ENCODE measurements around the gene TMEM181.
A peak's percentile ranks its signal among the peaks of the same experiment; 100 is the strongest.
"Not testable (repeated sequence)": the region's sequence is repeated elsewhere in the genome, so short reads cannot be mapped to it uniquely, and the experiment has no call there.

Gene TMEM181

DNA sequence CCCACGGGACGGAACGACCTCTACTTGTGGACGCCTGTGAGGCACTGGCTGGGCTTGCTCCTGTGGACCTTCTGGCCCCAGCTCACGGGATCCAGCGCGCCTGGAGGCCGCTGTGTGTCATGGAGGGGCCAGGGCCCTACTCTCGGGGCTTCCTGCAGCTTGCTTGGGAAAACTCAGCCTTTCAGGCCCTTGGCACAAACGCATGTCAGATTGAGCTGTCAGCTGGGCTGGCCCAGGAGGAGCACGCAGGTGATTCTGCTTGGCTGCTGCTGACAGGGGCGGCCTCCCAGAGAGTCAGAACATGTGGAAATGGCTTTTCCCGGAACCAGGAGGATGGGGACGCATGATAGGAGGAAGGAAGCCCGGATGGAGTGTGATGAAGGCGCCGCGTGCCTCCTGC lies 39.7 kb downstream of the TMEM181 start:
- no peak for DNase-seq (ENCODE audit: low read depth)

DNA sequence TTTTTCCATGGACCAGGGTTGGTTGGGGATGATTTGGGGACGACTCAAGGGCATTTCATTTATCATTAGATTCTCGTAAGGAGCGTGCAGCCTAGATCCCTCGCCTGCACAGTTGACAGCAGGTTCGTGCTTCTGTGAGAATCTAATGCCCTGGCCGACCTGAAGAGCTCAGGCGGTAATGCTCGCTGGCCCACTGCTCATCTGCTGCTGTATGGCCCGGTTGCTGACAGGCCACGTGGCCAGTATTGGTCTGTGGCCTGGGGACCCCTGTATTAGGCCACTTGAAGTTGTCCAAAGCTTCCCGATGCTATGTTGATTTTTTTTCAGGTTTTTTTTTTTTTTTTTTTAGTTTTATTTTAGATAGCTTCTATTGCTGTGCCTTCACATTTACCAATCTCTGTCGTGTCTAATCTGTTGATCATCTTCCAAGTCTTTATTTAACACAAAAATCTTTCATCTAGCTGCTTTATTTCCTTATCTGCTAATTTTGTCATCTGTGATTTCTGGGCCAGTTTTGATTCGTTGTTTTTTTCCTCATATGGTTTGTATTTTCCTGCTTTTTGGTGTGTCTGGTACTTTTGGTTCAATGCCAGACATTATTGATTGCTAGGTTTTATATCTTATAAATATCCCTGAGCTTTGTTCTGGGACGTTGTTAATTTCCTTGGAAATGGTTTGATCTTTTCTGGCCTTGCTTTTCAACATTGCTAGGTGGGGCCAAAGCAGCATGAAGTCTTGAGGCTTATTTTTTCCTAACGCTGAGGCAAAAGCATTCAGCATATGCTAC lies 43.6 kb downstream of the TMEM181 start:
- no peak for DNase-seq (ENCODE audit: low read depth)

- DNase-seq (ENCODE audit: low read depth): no peak
These were observed 44.1 kb downstream of the TMEM181 start for GRCh38 chr6:158604048-158604406.

DNA sequence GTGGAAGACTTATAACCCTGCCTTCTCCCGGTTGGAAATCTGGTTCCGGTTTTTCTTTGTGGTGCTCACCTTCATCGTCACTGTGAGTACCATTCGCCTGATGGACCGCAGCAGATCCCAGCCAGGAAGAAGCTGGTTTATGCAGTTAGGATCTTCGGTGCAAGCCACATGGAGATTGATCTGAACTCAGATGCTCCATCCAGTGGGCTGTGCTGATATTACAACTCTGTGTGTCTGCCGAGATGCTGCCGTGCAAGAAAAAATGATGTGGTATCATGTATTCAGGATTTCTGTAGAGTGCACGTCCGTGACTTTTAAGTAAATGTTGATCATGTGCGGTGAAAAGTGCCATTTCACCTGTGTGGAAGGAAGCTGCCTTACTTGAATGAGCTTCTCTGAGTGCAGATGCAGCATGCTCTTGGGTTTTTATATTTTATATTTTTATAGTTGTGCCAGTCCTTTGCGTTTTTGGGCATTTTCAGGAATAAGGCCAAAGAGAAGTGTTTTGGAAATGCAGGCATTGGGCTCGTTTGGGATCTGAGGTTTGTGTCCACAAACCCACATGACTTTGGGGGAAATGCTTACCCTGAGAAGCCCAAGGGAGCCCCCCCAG lies 45.5 kb downstream of the TMEM181 start:
- DNase-seq (ENCODE audit: low read depth): peak; percentile 14

- DNase-seq (ENCODE audit: low read depth): not testable (repeated sequence)
These were observed 46.1 kb downstream of the TMEM181 start for GRCh38 chr6:158606011-158606410.

GRCh38 chr6:158606935-158607334 lies 47.0 kb downstream of the TMEM181 start:
- DNase-seq (ENCODE audit: low read depth): no peak

DNA sequence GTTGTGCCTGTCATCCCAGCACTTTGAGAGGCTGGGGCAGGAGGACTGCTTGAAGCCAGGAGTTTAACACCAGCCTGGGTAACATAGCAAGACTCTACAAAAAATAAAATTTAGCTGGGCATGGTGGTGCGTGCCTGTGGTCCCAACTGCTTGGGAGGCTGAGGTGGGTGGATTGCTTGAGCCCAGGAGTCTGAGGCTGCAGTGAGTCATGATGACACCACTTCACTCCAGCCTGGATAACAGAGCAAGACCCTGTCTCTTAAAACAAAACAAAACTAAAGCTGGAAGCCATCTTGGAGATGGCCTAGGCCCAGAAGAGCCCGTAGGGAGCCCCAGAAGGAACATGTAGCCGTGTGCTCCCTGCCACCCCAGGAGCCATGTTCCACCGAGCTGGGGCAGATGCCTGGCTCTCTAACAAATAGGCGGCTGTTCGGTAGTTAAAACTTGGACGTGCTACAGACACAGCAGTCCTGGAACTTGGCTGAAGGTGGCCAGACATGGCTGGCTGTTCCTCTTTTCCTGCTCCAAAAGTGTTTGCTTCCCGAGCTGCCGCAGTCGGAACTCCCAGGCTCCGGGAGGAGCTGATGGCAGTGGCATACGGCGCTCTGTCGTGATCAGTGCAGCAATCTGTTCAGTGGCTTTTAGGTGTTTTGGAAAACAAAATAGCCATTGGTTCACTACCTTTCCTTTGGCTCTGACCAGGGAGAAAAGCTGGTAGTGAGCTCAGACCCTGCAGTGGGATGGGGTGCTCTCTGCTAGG lies 47.7 kb downstream of the TMEM181 start:
- DNase-seq (ENCODE audit: low read depth): no peak

GRCh38 chr6:158608221-158608620 lies 48.3 kb downstream of the TMEM181 start:
- no peak for DNase-seq (ENCODE audit: low read depth)

DNA sequence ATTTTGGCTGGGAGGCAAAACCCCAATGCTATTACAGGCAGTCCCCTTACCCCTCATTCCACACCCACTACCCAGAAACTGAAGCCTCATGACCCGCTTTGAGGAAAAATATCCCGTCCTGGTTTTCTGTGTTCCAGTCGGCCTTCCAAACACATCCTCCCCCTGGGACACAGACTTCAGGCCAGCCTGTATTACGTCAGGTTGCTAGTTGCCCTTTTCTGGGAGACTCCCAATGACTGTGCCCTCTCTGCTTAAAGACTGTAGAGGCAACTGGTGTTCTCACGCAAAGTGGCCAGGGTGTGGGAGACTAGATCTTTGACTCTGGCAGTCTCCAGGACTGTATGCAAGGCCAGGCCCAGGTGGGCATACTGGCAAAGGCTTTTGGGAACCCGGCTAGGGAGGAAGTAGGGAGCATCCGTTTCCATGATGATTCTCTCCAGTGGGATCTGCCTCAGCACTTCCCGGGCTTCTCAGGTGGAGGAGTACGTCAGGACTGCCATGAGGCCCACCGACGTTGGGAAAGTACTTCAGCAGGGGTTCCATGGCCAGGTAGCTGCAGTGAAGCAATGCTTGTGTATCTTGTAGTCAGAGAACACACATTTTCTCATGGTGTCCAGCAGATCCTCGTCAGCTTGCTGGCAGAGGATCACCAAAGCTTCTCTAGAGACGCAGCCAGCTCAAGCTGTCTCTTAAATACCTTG lies 49.7 kb downstream of the TMEM181 start:
- DNase-seq (ENCODE audit: low read depth): no peak

DNA sequence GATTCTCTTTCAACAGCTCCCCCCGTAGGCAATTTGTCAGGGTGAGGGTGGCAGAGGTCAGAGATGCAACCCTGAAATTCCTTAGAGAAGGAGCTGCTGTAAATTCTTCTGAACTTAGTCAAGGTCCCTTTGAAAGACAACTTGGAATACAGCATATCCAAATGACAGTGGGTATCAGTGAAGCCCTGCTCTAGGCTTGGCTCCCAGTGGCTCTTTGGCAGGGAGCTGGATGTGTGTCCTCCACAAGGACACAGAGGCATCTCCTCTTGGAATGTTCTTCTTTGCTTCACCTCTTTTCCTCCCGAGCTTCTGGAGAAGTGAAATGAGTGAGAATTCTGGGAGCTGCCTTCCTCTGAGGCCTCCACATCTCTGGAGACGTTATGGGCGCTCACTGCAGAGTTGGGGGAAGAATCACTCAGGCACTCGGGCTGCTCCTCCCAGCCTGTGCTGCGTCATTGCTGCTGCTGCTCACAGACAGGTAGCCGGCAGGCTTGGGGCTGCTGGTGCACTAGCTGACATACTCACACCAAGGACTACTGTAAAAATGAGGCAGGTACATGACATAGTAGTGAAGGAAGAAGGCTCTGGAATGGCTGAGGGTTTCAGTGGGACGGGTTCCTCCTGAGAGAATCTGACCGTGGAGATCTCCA lies 50.6 kb downstream of the TMEM181 start:
- no peak for DNase-seq (ENCODE audit: low read depth)

- DNase-seq (ENCODE audit: low read depth): no peak
These were observed 51.1 kb downstream of the TMEM181 start for GRCh38 chr6:158611039-158611438.

DNA sequence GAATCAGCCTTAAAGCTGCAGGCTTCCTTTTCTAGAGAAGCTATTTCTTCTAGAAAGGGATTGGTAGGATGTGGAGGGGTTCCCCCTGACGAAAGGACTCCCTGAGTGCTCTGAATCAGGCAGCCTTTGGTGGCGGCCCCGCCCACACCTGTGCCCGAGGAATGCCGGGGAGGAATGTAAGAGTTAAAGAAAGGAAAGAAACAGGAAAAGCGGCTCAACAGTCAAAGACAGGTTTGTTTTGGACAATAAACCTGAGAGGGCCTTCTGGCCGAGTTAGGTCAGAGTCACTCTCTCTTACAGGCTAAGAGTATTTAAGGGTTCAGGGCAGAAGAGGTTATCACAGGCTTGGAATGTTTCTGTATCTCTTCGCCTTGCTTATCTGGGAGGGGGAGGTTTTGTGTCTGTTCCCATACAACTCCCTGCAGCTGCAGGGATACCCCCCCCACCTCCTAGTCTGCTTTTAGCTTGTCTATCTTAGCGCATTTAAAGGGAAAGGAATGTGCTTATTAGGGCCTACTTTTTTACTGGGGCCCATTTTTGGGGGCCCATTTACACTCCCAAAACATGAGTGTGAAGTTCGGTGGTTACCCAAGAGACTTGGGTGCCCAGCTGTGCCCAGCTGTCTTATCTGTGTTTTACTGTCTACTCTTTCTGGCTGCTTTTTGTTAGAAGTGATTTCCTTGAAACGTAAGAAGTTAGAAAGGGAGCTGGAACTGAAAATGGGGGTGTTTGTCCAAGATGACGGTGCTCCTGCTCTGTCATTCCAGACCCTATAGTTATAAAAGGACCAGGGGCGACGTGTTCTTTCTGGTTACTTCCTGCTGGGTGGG lies 51.9 kb downstream of the TMEM181 start:
- no peak for DNase-seq (ENCODE audit: low read depth)

GRCh38 chr6:158614606-158615005 lies 54.7 kb downstream of the TMEM181 start:
- not testable (repeated sequence) for DNase-seq (ENCODE audit: low read depth)

DNA sequence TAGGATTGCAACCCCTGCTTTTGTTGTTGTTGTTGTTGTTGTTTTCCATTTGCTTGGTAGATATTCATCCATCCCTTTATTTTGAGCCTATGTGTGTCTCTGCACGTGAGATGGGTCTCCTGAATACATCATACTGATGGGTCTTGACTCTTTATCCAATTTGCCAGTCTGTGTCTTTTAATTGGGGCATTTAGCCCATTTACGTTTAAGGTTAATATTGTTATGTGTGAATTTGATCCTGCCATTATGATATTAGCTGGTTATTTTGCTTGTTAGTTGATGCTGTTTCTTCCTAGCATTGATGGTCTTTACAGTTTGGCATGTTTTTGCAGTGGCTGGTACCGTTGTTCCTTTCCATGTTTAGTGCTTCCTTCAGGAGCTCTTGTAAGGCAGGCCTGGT lies 58.4 kb downstream of the TMEM181 start:
- not testable (repeated sequence) for DNase-seq (ENCODE audit: low read depth)

DNA sequence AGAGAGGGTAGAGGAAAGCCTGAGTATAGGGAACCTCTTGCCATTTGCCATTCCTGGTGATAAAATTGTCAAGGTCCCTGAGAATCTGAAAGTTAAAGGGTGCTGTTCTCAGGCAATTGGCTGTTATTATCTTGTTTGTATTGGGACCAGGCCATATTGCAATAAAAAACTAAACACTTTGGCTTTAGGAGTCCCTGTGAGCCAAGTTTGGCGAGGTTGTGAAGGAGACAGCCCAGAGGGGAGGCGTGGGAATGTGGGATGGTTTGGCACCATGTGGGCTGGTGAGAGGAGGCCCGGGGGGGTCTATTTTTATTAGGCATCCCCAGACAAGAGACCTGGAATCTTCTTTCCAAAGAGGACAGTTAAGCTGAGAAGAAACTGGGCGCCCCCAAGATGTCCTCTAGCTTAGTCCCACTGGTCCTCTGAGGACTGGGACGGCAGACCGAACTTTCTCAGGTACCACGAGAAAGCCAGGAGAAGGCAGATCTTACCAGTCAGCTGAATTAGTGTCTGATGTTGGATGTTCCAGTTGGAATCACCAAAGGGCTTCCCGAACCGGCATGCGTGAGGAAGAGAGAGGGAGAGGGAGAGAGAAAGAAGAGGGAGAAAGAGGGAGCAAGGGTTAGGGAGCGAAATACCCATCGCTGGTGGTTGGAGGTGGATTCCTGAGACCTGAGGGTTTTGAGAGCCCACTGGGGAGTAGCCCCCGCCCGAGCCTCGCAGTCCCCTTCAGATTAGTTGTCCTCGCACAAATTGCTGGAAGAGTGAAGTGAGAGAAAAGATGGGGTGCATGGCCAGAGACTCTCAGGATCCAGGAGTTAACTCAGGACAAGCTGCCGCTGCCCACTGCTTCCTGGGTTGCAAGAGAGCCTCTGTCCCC lies 60.3 kb downstream of the TMEM181 start:
- no peak for DNase-seq (ENCODE audit: low read depth)

- DNase-seq (ENCODE audit: low read depth): no peak
These were observed 61.2 kb downstream of the TMEM181 start for GRCh38 chr6:158620963-158621693.

GRCh38 chr6:158621694-158622544 lies 62.0 kb downstream of the TMEM181 start:
- DNase-seq (ENCODE audit: low read depth): no peak

GRCh38 chr6:158622545-158623190 lies 62.8 kb downstream of the TMEM181 start:
- no peak for DNase-seq (ENCODE audit: low read depth)

Measured in activated T-helper 1 cell treated with Interleukin-2 at 50 U/mL for 16 hours (primary cell).